Thymus (tissue), 11 donors: ENCODE data around the gene NPL. TPM values are rescaled to one million over a fixed set of nuclear protein-coding genes. Genes with fewer than 3 reads are reported as not detected.

Source experiments
- DNase-seq, 9 donors: peaks; one replicate each; pipeline ENCODE4 v3.0.0-alpha.2; 2013; ENCODE audit warnings: low spot score in 9 of 9, low read depth in 6 of 9, missing footprints in 1 of 9
- H3K27ac ChIP-seq, 2 donors: one replicate each; pipeline ENCODE4 v1.5.1; 2013; ENCODE audit warnings: control low read depth in 1 of 2, low read depth in 1 of 2, low read length in 1 of 2, mild to moderate bottlenecking in 1 of 2, moderate library complexity in 1 of 2
- H3K27me3 ChIP-seq, 2 donors: one replicate each; pipeline ENCODE4 v1.5.1; 2013; ENCODE audit warnings: low read length in 1 of 2; ENCODE audit not compliant: control insufficient read depth in 2 of 2, insufficient read depth in 1 of 2
- H3K36me3 ChIP-seq, 2 donors: one replicate each; pipeline ENCODE4 v1.5.1; 2013; ENCODE audit warnings: low read length in 1 of 2, mild to moderate bottlenecking in 1 of 2, moderate library complexity in 1 of 2; ENCODE audit not compliant: control insufficient read depth in 2 of 2, insufficient read depth in 2 of 2
- H3K4me1 ChIP-seq, 2 donors: one replicate each; pipeline ENCODE4 v1.5.1; 2013; ENCODE audit warnings: low read length in 2 of 2; ENCODE audit not compliant: control insufficient read depth in 2 of 2, insufficient read depth in 2 of 2
- H3K4me3 ChIP-seq, 2 donors: one replicate each; pipeline ENCODE4 v1.5.1; 2013; ENCODE audit warnings: low read length in 2 of 2, control low read depth in 1 of 2, mild to moderate bottlenecking in 1 of 2
- H3K9me3 ChIP-seq, 2 donors: one replicate each; pipeline ENCODE4 v1.5.1; 2013; ENCODE audit warnings: low read length in 1 of 2, mild to moderate bottlenecking in 1 of 2; ENCODE audit not compliant: control insufficient read depth in 2 of 2, insufficient read depth in 1 of 2
- WGBS: extraction: QIAGEN DNeasy Blood & Tissue Kit; methylation state at CpG from one replicate; pipeline ENCODE4 v1.1.7; 2013; 5-methylcytosine and 5-hydroxymethylcytosine counted together
- polyA plus RNA-seq: library from polyadenylated mRNA; stranded (reverse); fragments of 200-250 nt; gene quantifications from one replicate; pipeline ENCODE4 v1.2.3, GENCODE V29; 2013
- total RNA-seq: library from RNA; stranded (reverse); fragments of 120-200 nt; gene quantifications from one replicate; pipeline ENCODE4 v1.2.4, GENCODE V29; 2013
- donor health status: healthy.

The NPL gene
- total and polyA plus RNA-seq, 2 donors, result 10.9 to 30.7 TPM

- no peaks in the 10 kb centered on the region for H3K27me3 ChIP-seq
- H3K9me3 ChIP-seq, result no peaks in the 10 kb centered on the region
- no peaks in the 10 kb centered on the region for H3K36me3 ChIP-seq
- H3K4me1 ChIP-seq, result no peaks in the 10 kb centered on the region
- no peak overlapping the region for H3K4me3 ChIP-seq
- DNase-seq, result no peak
- H3K27ac ChIP-seq, result no peak overlapping the region
These were observed 43.7 kb downstream of the NPL start for GRCh38 chr1:182833271-182833670.

GRCh38 chr1:182834326-182834725 is 44.8 kb downstream of the NPL start:
- WGBS, result 97% methylated on average over 2 of the region's 2 CpGs
- Histone ChIP-seq H3K27me3 (no peaks in the 10 kb centered on the region), H3K9me3 (no peaks in the 10 kb centered on the region), H3K36me3 (no peaks in the 10 kb centered on the region), H3K4me3 (no peak overlapping the region), H3K27ac (no peak overlapping the region), H3K4me1 (peaks cover 0 to 5% of the 10 kb centered on the region in 2 donors)
- DNase-seq, result no peak

- peaks cover 2 to 7% of the 10 kb centered on the region in 2 donors for H3K4me1 ChIP-seq
- H3K9me3 ChIP-seq, result no peaks in the 10 kb centered on the region
- no peak for DNase-seq
- H3K27ac ChIP-seq, result no peak overlapping the region
- H3K4me3 ChIP-seq, result no peak overlapping the region
- H3K27me3 ChIP-seq, result no peaks in the 10 kb centered on the region
- 93% methylated on average over 10 of the region's 10 CpGs for WGBS
- H3K36me3 ChIP-seq, result no peaks in the 10 kb centered on the region
These were observed 46.2 kb downstream of the NPL start for GRCh38 chr1:182835806-182836205.

- Histone ChIP-seq H3K36me3 (peaks cover 10 to 22% of the 10 kb centered on the region in 2 donors), H3K4me3 (peak within 1 kb of the TSS; percentile 71 to 74), H3K4me1 (peaks cover 7 to 12% of the 10 kb centered on the region in 2 donors), H3K9me3 (no peaks in the 10 kb centered on the region), H3K27me3 (no peaks in the 10 kb centered on the region), H3K27ac (peak within 1 kb of the TSS; percentile 98 to 99)
- DNase-seq, result peak; percentile 83 to 96 (median 92)
- under 1% methylated on average over 92 of the region's 92 CpGs for WGBS
These were observed 49.9 kb downstream of the NPL start, which contains the start of gene DHX9 for GRCh38 chr1:182839209-182840066. Gene DHX9, plus strand, starts transcription at chr1:182839347. Its CDS starts 3,220 bp downstream, at chr1:182842567.

- WGBS, result 71% methylated on average over 10 of the region's 10 CpGs
- H3K9me3 ChIP-seq, result no peaks in the 10 kb centered on the region
- H3K36me3 ChIP-seq, result peaks cover 21 to 40% of the 10 kb centered on the region in 2 donors
- H3K27ac ChIP-seq, result no peak overlapping the region
- no peak for DNase-seq
- peaks cover 7 to 12% of the 10 kb centered on the region in 2 donors for H3K4me1 ChIP-seq
- peak overlapping the region; percentile 29 to 74 for H3K4me3 ChIP-seq
- H3K27me3 ChIP-seq, result no peaks in the 10 kb centered on the region
These were observed 51.9 kb downstream of the NPL start for GRCh38 chr1:182841368-182841988.

- H3K27ac ChIP-seq, result no peak overlapping the region
- no peaks in the 10 kb centered on the region for H3K27me3 ChIP-seq
- H3K4me3 ChIP-seq, result no peak overlapping the region
- peaks cover 22 to 46% of the 10 kb centered on the region in 2 donors for H3K36me3 ChIP-seq
- H3K4me1 ChIP-seq, result peaks cover 7 to 12% of the 10 kb centered on the region in 2 donors
- 66% methylated on average over 4 of the region's 4 CpGs for WGBS
- DNase-seq, result no peak
- H3K9me3 ChIP-seq, result no peaks in the 10 kb centered on the region
These were observed 52.7 kb downstream of the NPL start for GRCh38 chr1:182842265-182842664.

- no peaks in the 10 kb centered on the region for H3K27me3 ChIP-seq
- DNase-seq, result no peak
- H3K9me3 ChIP-seq, result no peaks in the 10 kb centered on the region
- H3K4me3 ChIP-seq, result no peak overlapping the region
- no peak overlapping the region for H3K27ac ChIP-seq
- peaks cover 35 to 74% of the 10 kb centered on the region in 2 donors for H3K36me3 ChIP-seq
- H3K4me1 ChIP-seq, result peaks cover 7% of the 10 kb centered on the region in 2 donors
- 80% methylated on average over 1 of the region's 1 CpG for WGBS
These were observed 55.8 kb downstream of the NPL start for GRCh38 chr1:182845379-182845778.

- WGBS, result 96% methylated on average over 5 of the region's 5 CpGs
- DNase-seq, result no peak
- Histone ChIP-seq H3K4me3 (no peak overlapping the region), H3K27ac (no peak overlapping the region), H3K36me3 (peaks cover 37 to 79% of the 10 kb centered on the region in 2 donors), H3K27me3 (no peaks in the 10 kb centered on the region), H3K9me3 (no peaks in the 10 kb centered on the region), H3K4me1 (peaks cover 4% of the 10 kb centered on the region in 2 donors)
These were observed 56.3 kb downstream of the NPL start for GRCh38 chr1:182845894-182846293.

- H3K4me3 ChIP-seq, result no peak overlapping the region
- no peaks in the 10 kb centered on the region for H3K4me1 ChIP-seq
- peaks cover 42 to 89% of the 10 kb centered on the region in 2 donors for H3K36me3 ChIP-seq
- no peaks in the 10 kb centered on the region for H3K27me3 ChIP-seq
- no peak for DNase-seq
- H3K9me3 ChIP-seq, result no peaks in the 10 kb centered on the region
- H3K27ac ChIP-seq, result no peak overlapping the region
These were observed 57.5 kb downstream of the NPL start for GRCh38 chr1:182847105-182847504.
